Stimulated activated effector memory CD8-positive, alpha-beta T cell treated with anti-CD3 and anti-CD28 coated beads, Interleukin-12 subunit alpha, Interleukin-12 subunit beta, amount 100 ng/mL, for 72 hours (primary cell): ENCODE results near the gene TTC23L.
A peak's percentile ranks its signal among the peaks of the same experiment; 100 is the strongest.
"Not testable (repeated sequence)": the region's sequence is repeated elsewhere in the genome, so short reads cannot be mapped to it uniquely, and the experiment has no call there.

Experiments
- ATAC-seq: fragments of 150-1000 bp; cut with Tn5 transposase; 2 replicates; pipeline ENCODE4 v1.10.0; 2021
- DNase-seq, 2 donors: peaks; one replicate each; pipeline ENCODE4 v3.0.0; 2021 to 2022; ENCODE audit warnings: low spot score in 2 of 2
- H3K27ac Mint-ChIP-seq: one replicate; pipeline ENCODE4 v1.8.0; 2022; ENCODE audit warnings: mild to moderate bottlenecking, mixed read lengths
- H3K36me3 Mint-ChIP-seq: one replicate; pipeline ENCODE4 v1.8.0; 2022; ENCODE audit warnings: mild to moderate bottlenecking, mixed read lengths
- H3K4me1 Mint-ChIP-seq: one replicate; pipeline ENCODE4 v1.8.0; 2022; ENCODE audit warnings: mixed read lengths
- H3K4me3 Mint-ChIP-seq: one replicate; pipeline ENCODE4 v1.8.0; 2022; ENCODE audit warnings: mild to moderate bottlenecking, mixed read lengths
- H3K9me3 Mint-ChIP-seq: one replicate; pipeline ENCODE4 v1.8.0; 2022; ENCODE audit warnings: mixed read lengths

TTC23L gene

GRCh38 chr5:34915139-34915855 is 76.3 kb downstream of the TTC23L start, which contains the start of the genes BRIX1 and RAD1:
TSS of gene BRIX1 (plus strand) at chr5:34915711. CDS start at chr5:34915739, 28 bp downstream.
TSS of gene RAD1 (minus strand) at chr5:34915504. CDS start at chr5:34914892, 612 bp downstream.
- peak; percentile 99 for ATAC-seq
- Mint-ChIP-seq H3K4me1 (peaks cover 32% of the 10 kb centered on the region), H3K9me3 (no peaks in the 10 kb centered on the region), H3K36me3 (peaks cover 80% of the 10 kb centered on the region), H3K27ac (no peak within 1 kb of the TSS), H3K4me3 (no peak within 1 kb of the TSS)
- peak; percentile 88 to 96 for DNase-seq

- Mint-ChIP-seq H3K9me3 (no peaks in the 10 kb centered on the region), H3K4me3 (no peak overlapping the region)
- no peak for DNase-seq
Observed at GRCh38 chr5:34915856-34916192, 76.9 kb downstream of the TTC23L start.

DNA sequence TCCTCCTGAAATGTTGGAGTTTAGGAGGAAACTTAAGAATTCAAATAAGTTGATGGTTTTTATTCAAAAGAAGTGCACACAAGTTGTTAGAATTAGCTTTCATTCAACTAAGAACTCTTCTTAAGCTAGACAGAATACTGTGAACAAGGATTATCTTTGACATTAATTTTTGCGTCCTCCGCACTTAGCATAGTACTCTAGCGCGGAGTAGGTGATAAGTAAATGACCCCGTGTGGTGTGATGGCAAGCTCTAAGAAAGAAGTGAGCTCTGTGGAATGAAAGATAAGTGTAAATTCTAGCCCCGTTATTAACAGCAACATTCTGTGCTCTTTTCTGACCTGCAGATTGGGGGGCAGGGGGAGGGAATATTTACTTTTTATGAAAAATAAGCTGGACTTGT is 77.6 kb downstream of the TTC23L start:
- DNase-seq: no peak
- ATAC-seq: no peak
- H3K9me3 Mint-ChIP-seq: no peaks in the 10 kb centered on the region
- no peak overlapping the region for H3K27ac Mint-ChIP-seq
- no peak overlapping the region for H3K4me3 Mint-ChIP-seq
- H3K4me1 Mint-ChIP-seq: peaks cover 32% of the 10 kb centered on the region
- H3K36me3 Mint-ChIP-seq: peaks cover 80% of the 10 kb centered on the region

More at GRCh38 chr5:34915856-34916192, 76.9 kb downstream of the TTC23L start:
- Mint-ChIP-seq H3K4me1 (peaks cover 32% of the 10 kb centered on the region), H3K36me3 (peaks cover 80% of the 10 kb centered on the region), H3K27ac (no peak overlapping the region)
- ATAC-seq: no peak

GRCh38 chr5:34918025-34918424 is 79.1 kb downstream of the TTC23L start:
- Mint-ChIP-seq H3K4me3 (no peak overlapping the region), H3K4me1 (peaks cover 32% of the 10 kb centered on the region), H3K9me3 (no peaks in the 10 kb centered on the region), H3K36me3 (peaks cover 83% of the 10 kb centered on the region), H3K27ac (peak overlapping the region; percentile 2)
- no peak for DNase-seq
- no peak for ATAC-seq

GRCh38 chr5:34919077-34919476 is 80.1 kb downstream of the TTC23L start:
- H3K27ac Mint-ChIP-seq: no peak overlapping the region
- peaks cover 83% of the 10 kb centered on the region for H3K36me3 Mint-ChIP-seq
- DNase-seq (no peak), ATAC-seq (no peak)
- H3K4me1 Mint-ChIP-seq: peaks cover 31% of the 10 kb centered on the region
- H3K9me3 Mint-ChIP-seq: no peaks in the 10 kb centered on the region
- no peak overlapping the region for H3K4me3 Mint-ChIP-seq

DNA sequence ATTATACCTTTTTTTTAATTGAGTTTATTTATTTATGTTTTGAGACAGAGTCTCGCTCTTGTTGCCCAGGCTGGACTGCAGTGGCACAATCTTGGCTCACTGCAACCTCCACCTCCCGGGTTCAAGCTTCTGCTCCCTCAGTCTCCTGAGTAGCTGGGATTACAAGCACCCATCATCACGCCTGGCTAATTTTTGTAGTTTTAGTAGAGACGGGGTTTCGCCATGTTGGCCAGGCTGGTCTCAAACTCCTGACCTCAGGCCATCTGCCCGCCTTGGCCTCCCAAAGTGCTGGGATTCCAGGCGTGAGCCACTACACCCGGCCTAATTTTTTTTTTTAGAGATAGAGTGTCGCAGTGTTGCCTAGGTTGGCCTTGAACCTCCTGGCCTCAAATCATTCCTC is 84.3 kb downstream of the TTC23L start:
- Mint-ChIP-seq H3K27ac (peak overlapping the region; percentile 57), H3K4me3 (peak overlapping the region; percentile 4), H3K36me3 (peaks cover 98% of the 10 kb centered on the region)
- ATAC-seq, H3K4me1 Mint-ChIP-seq, H3K9me3 Mint-ChIP-seq, DNase-seq: not testable (repeated sequence)

GRCh38 chr5:34923694-34924461 is 84.9 kb downstream of the TTC23L start:
- ATAC-seq (peak; percentile 99), DNase-seq (no peak)
- H3K36me3 Mint-ChIP-seq: peaks cover 93% of the 10 kb centered on the region
- H3K27ac Mint-ChIP-seq: peak overlapping the region; percentile 57
- H3K4me3 Mint-ChIP-seq: peak overlapping the region; percentile 4
- H3K9me3 Mint-ChIP-seq: no peaks in the 10 kb centered on the region
- peaks cover 8% of the 10 kb centered on the region for H3K4me1 Mint-ChIP-seq

DNA sequence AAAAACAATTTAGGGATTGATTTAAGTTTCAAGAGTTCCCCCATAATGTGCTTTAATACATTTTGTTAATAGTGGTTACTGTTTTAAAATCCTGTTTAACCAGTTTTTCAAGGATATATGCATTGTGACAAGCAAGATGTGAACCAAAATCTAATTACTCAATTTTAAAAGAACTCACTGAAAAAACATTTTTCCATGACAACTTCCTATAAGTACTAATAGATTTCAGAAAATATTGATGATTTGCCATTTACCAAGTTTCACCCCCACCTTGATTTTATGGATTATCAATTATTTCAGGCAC is 85.5 kb downstream of the TTC23L start:
- DNase-seq: no peak
- no peak for ATAC-seq
- Mint-ChIP-seq H3K4me3 (peak overlapping the region; percentile 4), H3K27ac (peak overlapping the region; percentile 57), H3K4me1 (peaks cover 13% of the 10 kb centered on the region), H3K36me3 (peaks cover 93% of the 10 kb centered on the region), H3K9me3 (no peaks in the 10 kb centered on the region)

DNA sequence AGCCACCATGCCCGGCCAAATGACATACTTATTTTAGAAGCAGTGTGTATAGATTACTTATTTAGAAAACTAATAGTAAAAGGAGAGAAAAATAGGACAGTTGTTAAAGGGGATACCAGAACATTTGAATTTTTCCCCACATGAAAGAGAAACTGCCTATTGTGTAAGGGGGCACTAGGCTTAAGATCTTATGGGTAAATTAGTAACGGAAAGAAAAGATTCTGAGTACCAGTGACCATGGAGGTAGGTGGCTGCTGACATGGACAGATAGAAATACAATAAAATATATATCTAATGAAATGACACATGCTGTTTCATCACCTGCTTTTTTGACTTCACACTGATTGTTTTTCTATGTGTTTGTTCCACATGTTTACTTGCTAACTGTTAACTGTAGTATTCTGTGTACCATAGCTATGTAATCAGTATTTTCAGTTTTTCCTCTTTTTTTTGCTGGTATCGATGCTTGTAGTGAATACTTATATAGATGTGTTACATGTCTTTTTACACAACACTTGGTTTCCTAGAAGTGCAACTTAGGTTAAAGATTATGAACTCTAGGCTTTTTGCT is 87.4 kb downstream of the TTC23L start:
- ATAC-seq (no peak), DNase-seq (no peak)
- Mint-ChIP-seq H3K4me1 (peaks cover 25% of the 10 kb centered on the region), H3K4me3 (no peak overlapping the region), H3K9me3 (no peaks in the 10 kb centered on the region), H3K27ac (no peak overlapping the region), H3K36me3 (peaks cover 74% of the 10 kb centered on the region)

- Mint-ChIP-seq H3K27ac (no peak overlapping the region), H3K9me3 (no peaks in the 10 kb centered on the region), H3K4me1 (peaks cover 30% of the 10 kb centered on the region), H3K36me3 (peaks cover 60% of the 10 kb centered on the region), H3K4me3 (no peak overlapping the region)
- DNase-seq: no peak
- no peak for ATAC-seq
Observed at GRCh38 chr5:34927785-34928184, 88.8 kb downstream of the TTC23L start.

- DNase-seq (no peak), ATAC-seq (no peak)
- H3K9me3 Mint-ChIP-seq: no peaks in the 10 kb centered on the region
- peaks cover 30% of the 10 kb centered on the region for H3K4me1 Mint-ChIP-seq
- peaks cover 56% of the 10 kb centered on the region for H3K36me3 Mint-ChIP-seq
- H3K27ac Mint-ChIP-seq: no peak overlapping the region
- peak overlapping the region; percentile 93 for H3K4me3 Mint-ChIP-seq
Observed at GRCh38 chr5:34928267-34928666, 89.3 kb downstream of the TTC23L start.

DNA sequence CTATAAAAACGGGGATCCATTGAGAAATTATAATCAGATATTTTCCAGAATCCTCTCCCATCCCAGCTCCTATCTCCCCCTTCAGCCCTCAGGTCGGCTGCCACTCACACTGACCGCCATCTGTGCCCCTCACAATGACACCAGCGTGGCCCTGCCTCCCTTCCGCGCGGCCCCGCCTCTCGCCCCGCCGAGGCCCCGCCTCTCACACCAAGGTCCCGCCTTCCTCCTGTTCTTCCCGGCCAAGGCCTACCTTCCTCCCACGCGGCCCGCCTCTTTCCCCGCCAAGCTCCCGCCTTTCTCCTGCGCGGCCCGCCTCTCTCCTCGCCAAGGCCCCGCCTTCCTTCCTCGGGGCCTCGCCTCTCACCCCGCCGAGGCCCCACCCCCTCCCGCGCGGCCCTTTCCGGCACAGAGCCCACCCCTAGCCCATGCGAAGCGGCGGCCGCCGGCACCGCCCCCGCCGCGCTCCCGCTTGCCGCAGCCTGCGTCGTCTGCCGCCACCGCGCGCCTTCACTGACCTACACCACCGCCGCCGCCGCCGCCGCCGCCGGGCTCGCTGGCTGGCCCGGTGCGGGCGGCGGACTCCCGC is 90.3 kb downstream of the TTC23L start, which contains the start of gene DNAJC21:
Gene DNAJC21, plus strand, starts transcription at position 426 of the 586 bp plus-strand sequence. CDS start 261 bp downstream, outside the sequence.
- DNase-seq (peak; percentile 93 to 99), ATAC-seq (peak; percentile 92)
- H3K36me3 Mint-ChIP-seq: peaks cover 56% of the 10 kb centered on the region
- H3K4me1 Mint-ChIP-seq: peaks cover 30% of the 10 kb centered on the region
- H3K4me3 Mint-ChIP-seq: peak within 1 kb of the TSS; percentile 93
- no peaks in the 10 kb centered on the region for H3K9me3 Mint-ChIP-seq
- peak within 1 kb of the TSS; percentile 95 for H3K27ac Mint-ChIP-seq

DNA sequence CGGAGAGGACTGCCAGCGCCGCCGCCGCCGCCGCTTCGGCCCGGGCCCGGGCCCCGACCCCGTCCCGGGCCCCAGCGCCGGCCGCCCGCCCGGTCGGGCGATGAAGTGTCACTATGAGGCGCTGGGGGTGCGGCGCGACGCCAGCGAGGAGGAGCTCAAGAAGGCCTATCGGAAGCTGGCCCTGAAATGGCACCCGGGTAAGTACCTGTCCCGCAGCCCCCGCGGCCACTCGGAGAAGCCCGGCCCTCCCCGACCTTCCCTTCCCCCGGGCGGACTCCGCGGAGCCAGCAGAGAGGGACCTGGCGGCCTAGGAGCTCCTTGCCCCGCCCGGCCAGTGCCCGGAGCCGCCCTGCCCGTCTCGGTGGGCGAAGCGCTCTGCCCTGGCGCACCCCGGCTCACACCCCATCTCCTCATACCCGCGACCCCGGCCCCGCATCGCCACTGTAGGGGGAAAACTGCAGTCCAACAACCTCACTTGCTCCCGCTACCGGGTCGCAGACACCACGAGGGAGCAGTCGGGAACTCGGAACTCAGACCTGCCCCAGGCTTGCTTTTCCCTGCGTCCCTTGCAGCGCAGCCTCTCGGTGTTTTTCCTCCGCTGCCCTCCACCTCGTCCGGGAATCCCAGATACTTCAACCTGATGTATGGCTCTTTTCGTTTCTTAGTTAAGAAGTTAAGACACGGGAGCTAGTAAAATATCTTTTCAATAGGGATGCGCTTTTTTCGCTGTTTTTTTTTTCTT is 90.9 kb downstream of the TTC23L start:
- DNase-seq (peak; percentile 60 to 90), ATAC-seq (peak; percentile 89)
- peak overlapping the region; percentile 95 for H3K27ac Mint-ChIP-seq
- H3K4me3 Mint-ChIP-seq: peak overlapping the region; percentile 93
- H3K4me1 Mint-ChIP-seq: peaks cover 32% of the 10 kb centered on the region
- peaks cover 56% of the 10 kb centered on the region for H3K36me3 Mint-ChIP-seq
- no peaks in the 10 kb centered on the region for H3K9me3 Mint-ChIP-seq

DNA sequence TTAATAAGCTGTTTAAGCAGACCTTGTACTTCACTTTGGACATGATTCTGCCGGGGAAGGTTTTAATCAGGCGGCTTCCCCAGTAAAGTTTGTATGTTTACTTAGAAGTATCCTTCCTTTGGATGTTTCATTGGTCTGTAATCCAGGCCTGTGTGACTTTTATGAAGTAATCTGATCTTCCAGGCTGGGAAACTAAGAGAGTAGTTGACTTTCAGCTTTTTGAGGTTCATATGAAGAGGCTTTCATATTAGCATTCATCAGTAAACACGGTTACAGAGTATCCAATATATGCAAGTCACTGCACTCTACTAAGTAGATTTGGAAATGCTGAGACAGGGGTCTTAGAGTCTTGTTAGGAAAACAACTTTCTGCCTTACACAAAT is 91.5 kb downstream of the TTC23L start:
- peaks cover 34% of the 10 kb centered on the region for H3K4me1 Mint-ChIP-seq
- no peak for ATAC-seq
- no peaks in the 10 kb centered on the region for H3K9me3 Mint-ChIP-seq
- H3K4me3 Mint-ChIP-seq: peak overlapping the region; percentile 93
- peaks cover 56% of the 10 kb centered on the region for H3K36me3 Mint-ChIP-seq
- DNase-seq: no peak
- H3K27ac Mint-ChIP-seq: peak overlapping the region; percentile 95

GRCh38 chr5:34930870-34931269 is 91.9 kb downstream of the TTC23L start:
- Mint-ChIP-seq H3K36me3 (peaks cover 56% of the 10 kb centered on the region), H3K4me1 (peaks cover 34% of the 10 kb centered on the region), H3K9me3 (no peaks in the 10 kb centered on the region), H3K27ac (no peak overlapping the region), H3K4me3 (peak overlapping the region; percentile 93)
- no peak for ATAC-seq
- no peak for DNase-seq
